Posterior vena cava (tissue), 2 donors: ENCODE measurements around the gene ARHGAP45. TPM values are rescaled to one million over a fixed set of nuclear protein-coding genes. Genes with fewer than 3 reads are reported as not detected.
A peak's percentile ranks its signal among the peaks of the same experiment; 100 is the strongest.

Experiments used
- DNase-seq: peaks from one replicate; pipeline ENCODE4 v3.0.0-alpha.2; 2020; ENCODE audit warnings: low spot score
- intact Hi-C, 2 donors: fragments of 100-400 bp; cut with DNase I; formaldehyde crosslinking; loops; one replicate each; pipeline versions ENCODE4 v1.14.1 to v1.14.2; 2022 to 2023
- total RNA-seq, 2 donors: library from RNA; stranded (reverse); fragmentation: NEBNext Ultra II Directional; extraction: Animal tissue kit (Norgen Biotek cat#: 25700); gene quantifications; one replicate each; pipeline ENCODE4 v1.2.1, GENCODE V29; 2021
- donor health status: DM: yes; HTN: yes; CAD: no.
- donor health status: DM: yes; HTN: yes; CAD: no.

Gene ARHGAP45
- total RNA-seq, 2 donors from 2014 or later = 10.0 to 26.8 TPM

DNA sequence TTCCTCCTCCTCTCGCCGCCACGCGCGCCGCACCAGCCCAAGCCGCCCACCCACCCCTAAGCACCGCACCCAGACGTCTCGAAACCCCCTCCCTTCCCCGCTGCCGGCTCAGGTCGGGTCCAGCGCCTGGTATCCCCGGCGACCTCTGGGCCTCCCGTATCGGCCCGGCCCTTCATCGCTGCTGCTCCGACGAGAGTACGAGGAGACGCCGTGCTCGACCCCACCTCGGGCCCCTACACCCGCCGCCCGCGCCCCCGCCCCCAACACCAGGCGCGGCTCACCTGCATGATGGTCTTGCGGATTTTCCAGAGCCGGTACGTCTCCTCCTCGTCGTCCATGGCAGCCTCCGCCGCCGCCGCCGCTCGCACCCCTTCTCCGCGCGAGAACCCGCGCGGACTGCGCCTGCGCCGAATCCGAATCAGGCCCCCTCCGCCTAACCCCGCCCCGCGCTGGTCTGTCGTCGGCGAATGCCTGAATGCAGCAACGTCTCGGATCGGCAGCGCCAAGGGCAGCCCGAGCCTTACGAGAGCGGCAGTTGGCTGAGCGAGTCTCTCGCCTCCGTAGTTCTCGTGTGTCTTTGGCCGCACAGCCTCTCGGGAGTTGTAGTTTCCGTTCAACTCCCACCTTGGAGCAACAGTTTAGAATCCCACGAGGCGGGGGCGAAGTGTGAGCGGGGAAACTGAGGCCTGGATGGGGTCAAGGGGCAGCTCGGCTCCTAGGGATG is 28.2 kb downstream of the ARHGAP45 start, which contains the start of gene POLR2E:
TSS of gene POLR2E (minus strand) at position 398 of the 724 bp plus-strand sequence. CDS start at position 338, 60 bp downstream.
- intact Hi-C loops = loop anchor here in 1 of 2 donors (1.0 kb wide), 2 partner anchors 25 to 44 kb away; no protein-coding TSS in a partner anchor
- peak; percentile 100 for DNase-seq

DNA sequence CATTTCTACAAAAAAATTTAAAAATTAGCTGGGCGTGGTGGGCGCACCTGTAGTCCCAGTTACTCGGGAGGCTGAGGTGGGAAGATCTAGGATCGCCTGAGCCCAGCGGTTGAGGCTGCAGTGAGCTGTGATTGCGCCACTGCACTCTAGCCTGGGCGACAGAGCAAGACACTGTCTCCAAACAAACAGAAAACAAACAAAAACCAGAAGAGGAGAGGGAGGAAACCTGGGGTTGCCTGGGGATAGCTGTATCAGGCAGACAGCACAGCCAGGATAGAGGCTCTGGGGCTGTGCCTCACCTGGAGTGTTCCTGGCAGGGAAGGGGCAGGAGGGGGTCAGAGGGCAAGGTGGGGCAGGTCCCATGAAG is 30.8 kb downstream of the ARHGAP45 start:
- DNase-seq = no peak
- intact Hi-C loops = no loop called here

DNA sequence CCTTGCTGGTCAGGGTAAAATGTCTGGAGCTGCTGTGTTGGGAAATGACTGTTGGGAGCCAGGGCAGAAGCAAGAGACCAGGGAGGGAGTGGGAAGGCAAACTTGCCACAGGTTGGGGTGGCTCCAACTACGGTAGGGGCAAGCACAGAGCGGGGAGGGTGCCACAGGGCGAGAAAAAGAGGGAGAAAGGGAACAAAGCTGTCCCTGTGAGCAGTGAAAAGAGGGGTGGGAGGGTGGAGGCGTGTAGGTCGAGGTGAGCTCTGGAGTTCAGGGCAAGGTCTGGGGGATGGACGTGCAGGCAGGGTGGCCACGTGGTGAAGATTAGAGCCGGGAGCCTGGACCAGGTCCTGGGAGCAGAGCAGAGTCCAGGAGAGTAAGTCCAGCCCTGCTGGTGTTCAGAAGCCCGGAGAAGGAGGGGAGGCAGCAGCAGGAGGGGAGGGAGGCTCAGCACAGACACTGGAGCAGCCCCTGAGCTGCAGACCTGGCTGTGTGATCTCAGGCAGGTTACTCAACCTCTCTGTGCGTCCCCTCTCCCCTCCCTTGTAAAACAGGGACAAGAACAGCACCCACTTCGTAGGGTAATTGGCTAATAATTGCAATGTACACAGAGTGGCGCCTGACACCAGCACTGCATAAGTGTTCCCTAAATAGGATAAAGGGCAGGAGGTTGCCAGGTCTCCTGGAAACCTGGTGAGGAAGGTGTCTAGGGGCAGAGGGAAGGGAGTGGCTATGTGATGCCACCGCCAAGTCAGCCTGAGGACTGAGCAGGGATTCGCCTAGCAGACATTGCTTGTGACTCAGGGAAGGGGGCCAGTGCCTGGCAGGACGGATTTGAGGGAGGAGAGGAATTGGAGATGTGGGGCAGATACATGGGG is 31.4 kb downstream of the ARHGAP45 start:
- intact Hi-C loops = no loop called here
- DNase-seq = no peak

DNA sequence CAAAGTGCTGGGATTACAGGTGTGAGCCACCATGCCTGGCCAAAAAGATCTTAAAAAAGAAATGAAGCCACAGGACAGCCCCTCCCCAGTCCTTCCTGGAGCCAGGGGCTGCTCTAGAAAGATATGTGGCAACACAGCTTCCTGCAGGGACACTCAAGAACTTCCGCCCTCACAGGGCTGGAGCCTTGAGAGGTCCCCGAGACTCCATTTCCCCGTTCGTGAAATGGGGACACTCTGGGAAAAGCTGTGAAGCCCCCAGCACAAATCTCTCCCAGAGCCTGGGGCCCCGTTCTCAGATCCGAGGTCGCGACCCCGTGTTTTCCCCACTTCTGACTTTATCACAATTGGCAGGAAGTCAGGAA is 34.4 kb downstream of the ARHGAP45 start:
- intact Hi-C loops = loop anchor here in 1 of 2 donors (5.0 kb wide), 1 partner anchor 79 kb away; the partner anchor contains the start of genes RNU6-2 and TMEM259
- DNase-seq = peak; percentile 85

DNA sequence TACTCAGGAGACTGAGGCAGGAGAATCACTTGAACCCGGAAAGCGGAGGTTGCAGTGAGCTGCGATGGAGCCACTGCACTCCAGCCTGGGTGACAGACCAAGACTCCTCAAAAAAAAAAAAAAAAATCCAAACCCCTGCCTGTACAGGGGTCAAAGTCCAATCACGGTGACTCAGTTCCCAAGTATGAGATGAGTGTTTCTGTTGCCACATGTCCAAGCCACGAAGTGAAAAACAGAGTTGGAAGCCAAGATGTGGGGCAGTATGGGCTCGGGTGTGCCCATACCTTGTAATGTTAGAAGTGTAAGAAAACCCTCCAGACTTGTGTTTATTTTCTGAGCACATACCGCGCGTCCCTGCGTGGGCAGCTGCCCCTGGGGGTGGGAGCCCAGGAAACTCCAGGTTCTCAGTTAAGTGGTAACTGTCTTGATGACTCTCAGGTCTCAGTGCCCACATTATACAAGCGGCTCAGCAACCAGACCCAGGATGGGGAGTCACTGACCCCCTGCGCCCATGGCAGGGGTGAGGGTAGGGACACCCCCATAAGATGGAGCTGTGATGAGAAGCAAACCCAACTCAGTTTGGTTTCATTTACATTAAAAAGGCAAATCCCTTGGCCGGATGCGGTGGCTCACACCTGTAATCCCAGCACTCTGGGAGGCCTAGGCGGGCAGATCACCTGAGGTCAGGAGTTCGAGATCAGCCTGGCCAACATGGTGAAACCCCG is 35.6 kb downstream of the ARHGAP45 start:
- intact Hi-C loops = loop anchor here in 1 of 2 donors (5.0 kb wide), 1 partner anchor 80 kb away; the partner anchor contains the start of genes RNU6-2 and TMEM259
- DNase-seq = peak; percentile 81

DNA sequence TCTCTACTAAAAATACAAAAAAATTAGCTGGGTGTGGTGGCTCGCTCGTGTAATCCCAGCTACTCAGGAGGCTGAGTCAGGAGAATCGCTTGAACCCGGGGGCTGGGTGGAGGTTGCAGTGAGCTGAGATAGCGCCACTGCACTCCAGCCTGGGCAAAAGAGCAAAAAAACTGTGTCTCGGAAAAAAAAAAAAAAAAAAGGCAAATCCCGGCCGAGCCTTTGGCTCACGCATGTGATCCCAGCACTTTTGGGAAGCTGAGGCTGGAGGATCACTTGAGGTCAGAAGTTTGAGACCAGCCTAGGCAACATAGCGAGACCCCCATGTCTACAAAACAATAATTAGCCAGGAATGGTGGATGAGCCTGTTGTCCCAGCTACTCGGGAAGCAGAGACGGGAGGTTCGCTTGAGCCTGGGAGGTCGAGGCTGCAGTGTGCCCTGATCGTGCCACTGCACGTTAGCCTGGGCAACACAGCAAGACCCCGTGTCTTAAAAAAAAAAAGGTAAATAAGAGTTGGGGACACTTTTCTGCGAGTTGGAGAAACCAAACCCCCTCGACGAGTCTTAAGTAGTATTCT is 36.3 kb downstream of the ARHGAP45 start:
- intact Hi-C loops = loop anchor here in 1 of 2 donors (5.0 kb wide), 1 partner anchor 81 kb away; the partner anchor contains the start of genes RNU6-2 and TMEM259
- DNase-seq = peak; percentile 83

DNA sequence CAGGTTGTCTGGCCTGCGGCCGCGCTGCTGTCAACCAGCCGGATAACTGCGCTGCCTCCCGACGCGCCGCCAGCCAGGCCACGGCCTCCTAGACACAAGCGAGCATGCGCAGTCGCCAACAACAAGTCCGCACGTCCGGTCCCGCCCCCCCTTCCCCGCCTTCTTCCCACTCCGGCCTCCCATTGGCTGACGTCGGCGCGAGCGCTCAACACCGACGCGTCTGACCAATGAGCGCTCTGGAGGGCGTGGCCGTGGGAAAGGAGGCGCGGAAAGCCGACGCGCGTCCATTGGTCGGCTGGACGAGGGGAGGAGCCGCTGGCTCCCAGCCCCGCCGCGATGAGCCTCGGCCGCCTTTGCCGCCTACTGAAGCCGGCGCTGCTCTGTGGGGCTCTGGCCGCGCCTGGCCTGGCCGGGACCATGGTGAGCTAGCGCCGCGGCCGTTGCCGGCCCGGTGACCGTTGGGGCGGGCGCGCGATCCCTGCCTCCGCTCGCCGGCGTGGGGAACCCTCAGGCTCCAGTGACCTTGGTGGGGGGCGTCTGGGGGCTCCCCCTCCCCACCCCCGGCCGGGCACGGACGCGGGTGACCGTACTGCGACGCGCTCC is 36.8 kb downstream of the ARHGAP45 start, which contains the start of gene GPX4:
TSS of gene GPX4 (plus strand) at position 287 of the 603 bp plus-strand sequence. CDS start at position 337, 50 bp downstream.
- DNase-seq = peak; percentile 100
- intact Hi-C loops = loop anchor here (1.0 to 5.0 kb wide), 2 partner anchors 37 to 82 kb away; partner anchors contain the start of genes ARHGAP45 (in 1 of the 2), RNU6-2 (in 1 of the 2) and TMEM259 (in 1 of the 2)

DNA sequence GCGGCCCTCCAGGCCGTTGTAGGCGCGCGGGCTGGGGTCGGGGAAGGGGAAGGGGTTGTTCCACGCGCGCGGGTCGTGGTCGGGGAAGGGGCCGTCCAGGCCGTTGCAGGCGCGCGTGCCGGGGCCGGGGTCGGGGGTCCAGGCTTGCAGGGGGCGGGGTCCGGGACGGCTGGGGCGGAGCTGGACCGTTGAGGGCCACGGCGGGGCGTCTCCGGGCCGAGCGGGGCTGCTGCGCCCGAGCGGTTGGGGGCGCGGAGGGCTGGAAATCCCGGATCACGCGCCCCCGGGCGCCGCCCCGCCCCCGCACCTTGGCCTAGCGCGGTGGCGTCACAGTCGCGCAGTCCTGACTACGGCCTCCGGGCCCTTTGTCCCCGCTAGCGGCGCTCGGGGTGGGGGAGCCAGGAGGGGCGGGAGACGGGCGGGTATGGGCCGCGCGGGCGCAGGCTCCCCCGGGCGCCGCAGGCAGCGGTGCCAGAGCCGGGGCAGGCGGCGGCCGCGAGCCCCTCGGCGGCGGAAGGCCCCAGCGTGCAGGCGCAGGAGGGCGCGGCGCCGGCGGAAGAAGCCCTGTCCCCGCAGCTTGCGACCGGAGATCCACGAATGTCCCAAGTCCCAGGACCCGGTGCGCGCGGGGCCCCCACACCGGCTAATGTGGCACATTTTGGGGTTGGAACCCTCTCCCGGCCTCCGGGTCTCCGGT is 37.5 kb downstream of the ARHGAP45 start:
- DNase-seq = peak; percentile 92
- intact Hi-C loops = loop anchor here (1.0 to 5.0 kb wide), 2 partner anchors 37 to 82 kb away; partner anchors contain the start of genes ARHGAP45 (in 1 of the 2), RNU6-2 (in 1 of the 2) and TMEM259 (in 1 of the 2)

DNA sequence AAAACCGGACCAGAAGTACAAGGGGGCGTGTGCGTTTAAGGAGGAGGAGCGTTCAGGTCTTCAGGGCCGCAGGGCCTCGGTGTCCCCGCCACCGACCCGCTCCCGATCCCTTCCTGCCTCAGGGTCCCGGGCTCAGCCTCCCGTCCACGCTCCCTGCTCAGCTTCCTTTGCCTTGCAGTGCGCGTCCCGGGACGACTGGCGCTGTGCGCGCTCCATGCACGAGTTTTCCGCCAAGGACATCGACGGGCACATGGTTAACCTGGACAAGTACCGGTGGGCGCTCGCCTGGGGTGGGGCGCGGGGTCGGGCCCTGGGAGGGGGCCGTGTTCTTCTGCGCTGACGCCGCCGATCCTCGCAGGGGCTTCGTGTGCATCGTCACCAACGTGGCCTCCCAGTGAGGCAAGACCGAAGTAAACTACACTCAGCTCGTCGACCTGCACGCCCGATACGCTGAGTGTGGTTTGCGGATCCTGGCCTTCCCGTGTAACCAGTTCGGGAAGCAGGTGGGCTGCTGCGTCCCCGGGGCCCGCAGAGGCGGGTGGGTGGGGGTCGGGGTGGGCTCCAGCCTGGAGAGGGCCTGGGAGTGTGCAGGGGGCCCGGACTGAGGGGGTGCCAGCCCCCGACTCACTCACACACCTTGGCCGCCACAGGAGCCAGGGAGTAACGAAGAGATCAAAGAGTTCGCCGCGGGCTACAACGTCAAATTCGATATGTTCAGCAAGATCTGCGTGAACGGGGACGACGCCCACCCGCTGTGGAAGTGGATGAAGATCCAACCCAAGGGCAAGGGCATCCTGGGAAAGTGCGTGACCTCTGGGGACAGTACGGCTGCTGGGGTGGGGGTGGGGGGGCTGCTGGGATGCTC is 38.3 kb downstream of the ARHGAP45 start:
- DNase-seq = peak; percentile 87
- intact Hi-C loops = no loop called here

DNA sequence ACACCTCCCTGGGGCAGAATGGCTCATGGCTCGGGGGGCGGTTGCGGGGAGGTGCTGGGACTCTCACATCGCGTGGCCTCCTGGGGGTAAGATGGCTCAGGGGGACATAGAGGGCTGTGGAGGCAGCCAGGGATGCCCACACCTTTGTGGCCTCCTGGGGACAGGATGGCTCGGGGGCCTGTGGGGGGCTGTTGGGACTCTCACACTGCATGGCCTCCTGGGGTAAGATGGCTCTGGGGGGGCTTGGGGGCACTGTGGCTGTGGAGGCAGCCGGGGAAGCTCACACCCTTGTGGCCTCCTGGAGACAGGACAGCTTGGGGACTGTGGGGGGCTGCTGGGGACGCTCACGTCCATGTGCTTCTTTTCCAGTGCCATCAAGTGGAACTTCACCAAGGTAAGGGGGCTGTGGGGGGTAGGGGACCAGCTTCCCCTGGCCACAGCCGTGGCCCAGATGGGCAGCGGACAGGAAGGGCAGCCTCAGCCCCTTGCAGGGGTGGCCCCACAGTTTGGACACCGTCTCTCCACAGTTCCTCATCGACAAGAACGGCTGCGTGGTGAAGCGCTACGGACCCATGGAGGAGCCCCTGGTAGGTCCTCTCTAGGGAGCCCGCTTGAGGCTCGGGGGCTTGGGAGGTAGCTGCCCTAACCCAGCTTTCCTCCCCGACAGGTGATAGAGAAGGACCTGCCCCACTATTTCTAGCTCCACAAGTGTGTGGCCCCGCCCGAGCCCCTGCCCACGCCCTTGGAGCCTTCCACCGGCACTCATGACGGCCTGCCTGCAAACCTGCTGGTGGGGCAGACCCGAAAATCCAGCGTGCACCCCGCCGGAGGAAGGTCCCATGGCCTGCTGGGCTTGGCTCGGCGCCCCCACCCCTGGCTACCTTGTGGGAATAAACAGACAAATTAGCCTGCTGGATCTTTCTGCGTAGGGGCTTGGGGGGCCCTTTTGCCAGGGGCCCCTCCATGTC is 39.2 kb downstream of the ARHGAP45 start:
- peak; percentile 84 for DNase-seq
- intact Hi-C loops = no loop called here

DNA sequence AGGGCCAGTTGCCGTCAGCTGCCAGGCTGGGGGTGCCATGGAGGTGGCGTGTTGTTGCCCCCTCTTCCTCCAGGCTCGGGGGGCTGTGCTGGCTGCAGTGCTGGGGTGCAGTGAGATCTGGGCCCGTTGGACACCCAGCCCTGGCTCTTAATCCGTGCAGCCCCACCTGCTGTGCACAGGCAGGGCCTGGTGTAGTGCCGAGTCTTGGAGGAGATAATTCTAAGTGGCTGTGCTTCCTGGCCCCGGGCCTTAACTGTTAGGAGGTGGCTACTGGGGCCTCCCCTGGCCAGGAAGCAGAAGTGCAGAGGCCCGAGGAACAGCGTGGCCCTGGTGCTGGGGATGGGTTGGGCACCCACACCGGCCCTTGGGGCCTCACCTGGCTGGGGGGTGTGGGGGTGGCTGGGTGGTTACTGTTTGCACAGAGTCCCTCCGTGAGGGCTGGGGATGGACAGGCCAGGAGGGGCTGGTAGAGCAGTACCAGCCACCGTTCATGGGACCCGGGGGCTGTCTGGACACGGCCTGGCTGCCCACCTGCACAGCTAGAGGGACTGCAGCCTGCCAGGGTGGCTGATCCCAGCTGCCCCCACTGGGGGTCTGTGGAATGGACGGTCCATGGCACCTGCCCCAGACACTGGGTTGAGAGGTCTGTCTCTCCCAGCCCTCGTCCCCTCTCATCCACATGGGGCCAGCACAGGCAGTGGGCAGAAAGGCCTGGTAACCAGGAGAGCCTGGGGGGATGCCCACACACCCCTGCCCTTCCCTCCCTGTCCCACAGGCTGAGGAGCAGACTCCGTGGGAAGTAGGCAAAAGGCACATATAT is 40.1 kb downstream of the ARHGAP45 start:
- peak; percentile 85 for DNase-seq
- intact Hi-C loops = no loop called here

DNA sequence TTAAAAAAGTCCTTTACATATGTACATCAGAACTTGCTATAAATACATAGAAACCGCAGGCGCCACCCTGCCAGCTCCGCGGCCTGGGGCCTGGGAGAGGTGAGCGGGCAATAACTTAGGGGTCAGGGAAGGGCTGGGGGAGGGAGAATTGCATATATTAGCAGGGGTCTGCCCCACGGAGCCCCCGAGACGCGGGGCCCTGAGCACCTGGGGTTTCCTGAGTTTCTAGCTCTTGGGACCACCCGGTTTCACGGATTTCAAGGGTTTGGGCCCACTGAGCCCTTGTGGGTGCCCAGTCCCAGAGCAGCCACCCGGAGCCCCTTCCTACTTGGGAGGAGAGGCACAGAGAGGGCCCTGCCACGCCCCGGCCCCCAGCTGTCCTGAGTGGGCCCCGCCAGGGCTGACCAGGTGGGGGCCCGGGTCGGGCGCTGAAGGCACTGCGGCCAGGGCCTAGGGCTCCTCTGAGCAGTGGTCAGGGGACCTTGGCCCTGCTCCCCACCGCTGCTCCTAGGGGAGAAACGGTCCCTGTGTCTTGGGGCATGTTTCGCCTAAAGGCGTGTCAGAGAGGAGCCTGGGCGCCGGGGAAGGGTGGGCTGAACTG is 40.8 kb downstream of the ARHGAP45 start:
- intact Hi-C loops = loop anchor here in 1 of 2 donors (1.0 kb wide), 1 partner anchor 32 kb away; no protein-coding TSS in a partner anchor

DNA sequence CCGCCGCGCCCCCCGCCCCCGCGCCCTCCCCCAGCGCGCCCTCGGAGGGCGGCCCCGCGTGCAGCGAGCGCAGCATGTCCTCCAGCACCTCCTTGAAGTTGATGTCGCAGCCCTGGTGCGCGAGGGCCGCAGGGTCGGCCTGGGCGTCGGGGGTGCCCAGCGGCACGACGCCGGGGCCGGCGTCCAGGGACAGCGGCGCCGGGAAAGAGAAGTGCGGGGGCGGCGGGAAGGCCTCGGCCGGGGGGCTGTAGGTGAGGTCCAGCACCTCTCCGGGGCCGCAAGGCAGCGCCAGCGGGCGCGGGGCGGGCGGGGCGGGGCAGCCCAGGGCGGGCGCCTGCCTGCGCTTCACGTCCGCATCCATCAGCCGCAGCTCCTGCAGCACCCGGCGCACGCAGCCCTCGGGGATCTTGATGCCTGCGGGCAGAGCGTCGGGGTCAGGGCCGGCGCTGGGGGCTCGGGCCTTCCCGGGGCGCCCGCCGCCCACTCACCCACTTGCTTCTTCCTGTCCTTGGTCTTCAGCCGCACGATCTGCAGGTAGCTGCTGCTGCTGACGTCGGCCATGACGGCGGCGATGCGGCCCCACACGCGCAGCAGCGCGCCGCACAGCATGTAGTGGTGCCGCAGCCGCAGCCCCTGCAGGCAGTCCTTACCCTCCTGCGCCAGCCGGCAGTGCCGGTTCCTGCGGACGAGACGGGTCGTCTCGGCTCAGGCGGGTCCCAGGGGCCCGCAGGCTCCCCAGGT is 41.5 kb downstream of the ARHGAP45 start:
- intact Hi-C loops = loop anchor here in 1 of 2 donors (1.0 kb wide), 1 partner anchor 33 kb away; no protein-coding TSS in a partner anchor
- no peak for DNase-seq

More for the DNA sequence above, 40.8 kb downstream of the ARHGAP45 start:
- peak; percentile 80 for DNase-seq
